Measurements from ENCODE around the gene PDSS2. TPM values are rescaled to one million over a fixed set of nuclear protein-coding genes. Genes with fewer than 3 reads are reported as not detected.

PDSS2 gene
- total RNA-seq, 2 donors from 2014 or later: 6.2 to 10.9 TPM

DNA sequence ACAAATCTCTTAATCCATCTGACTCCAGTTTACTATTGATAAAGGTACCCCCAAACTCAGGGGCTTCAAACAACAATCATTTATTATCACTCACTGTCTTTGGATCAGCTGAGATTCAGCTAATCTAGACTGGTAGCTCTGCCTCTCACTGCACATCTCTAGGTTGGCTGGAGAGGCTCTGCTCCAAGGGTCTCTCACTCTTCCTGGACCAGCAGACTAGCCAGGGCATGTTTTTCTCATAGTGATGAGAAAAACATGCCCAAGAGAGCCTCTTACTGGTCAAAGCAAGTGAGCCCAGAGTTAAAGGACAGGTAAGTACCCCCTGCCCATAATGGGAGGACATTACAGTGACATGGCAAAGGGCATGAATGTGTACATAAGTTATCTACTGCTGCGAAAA lies 228.9 kb downstream of the PDSS2 start:
- 50 to 70% methylated on average over 1 of the region's 1 CpG for WGBS, 2 donors

DNA sequence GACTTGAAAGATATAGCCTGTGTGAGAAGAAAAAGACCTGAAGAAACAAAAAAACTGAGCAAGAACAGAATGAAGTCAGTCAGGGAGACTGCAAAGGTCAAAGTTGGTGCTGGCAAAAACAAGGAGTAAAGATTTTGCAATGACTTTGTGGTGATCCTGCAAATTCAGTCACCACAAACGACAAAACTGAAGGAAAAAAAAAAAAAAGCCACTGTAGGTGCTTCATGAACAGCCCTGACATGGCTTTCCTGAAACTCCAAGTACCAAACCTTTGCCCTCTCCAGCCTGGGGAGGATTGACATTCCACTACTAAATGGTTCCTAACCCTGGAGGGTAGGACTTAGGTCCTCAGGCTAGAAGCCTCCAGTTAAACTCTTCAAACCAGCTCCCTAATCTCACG lies 229.3 kb downstream of the PDSS2 start:
- Histone ChIP-seq H3K4me3 (no peak overlapping the region), H3K36me3 (replicated peaks in 1 of 2; ENCODE audit: insufficient read depth in 1 of 2, low read depth in 2 of 2) (no peaks in the 10 kb centered on the region), H3K27ac (no peak overlapping the region), H3K4me1 (no peaks in the 10 kb centered on the region), H3K9me3 (no peaks in the 10 kb centered on the region), H3K27me3 (no peaks in the 10 kb centered on the region)
- WGBS, 2 donors: 94 to 97% methylated on average over 2 of the region's 2 CpGs
- intact Hi-C loops (cut with DNase I): no loop called here
- TF ChIP-seq POLR2A (IDR thresholded peaks at IDR 0.05) (no peak), CTCF (IDR thresholded peaks at IDR 0.05) (no peak)
- no peak for DNase-seq
- ATAC-seq: no peak

More for the DNA sequence above, 228.9 kb downstream of the PDSS2 start:
- H3K27ac ChIP-seq: no peak overlapping the region
- no peak overlapping the region for H3K4me3 ChIP-seq
- no peaks in the 10 kb centered on the region for H3K9me3 ChIP-seq
- ATAC-seq (no peak), DNase-seq (no peak)
- H3K4me1 ChIP-seq: no peaks in the 10 kb centered on the region
- no peaks in the 10 kb centered on the region for H3K36me3 ChIP-seq (replicated peaks in 1 of 2; ENCODE audit: insufficient read depth in 1 of 2, low read depth in 2 of 2)
- H3K27me3 ChIP-seq: no peaks in the 10 kb centered on the region
- intact Hi-C loops (cut with DNase I): no loop called here
- TF ChIP-seq CTCF (IDR thresholded peaks at IDR 0.05): no peak
- no peak for TF ChIP-seq POLR2A (IDR thresholded peaks at IDR 0.05)

DNA sequence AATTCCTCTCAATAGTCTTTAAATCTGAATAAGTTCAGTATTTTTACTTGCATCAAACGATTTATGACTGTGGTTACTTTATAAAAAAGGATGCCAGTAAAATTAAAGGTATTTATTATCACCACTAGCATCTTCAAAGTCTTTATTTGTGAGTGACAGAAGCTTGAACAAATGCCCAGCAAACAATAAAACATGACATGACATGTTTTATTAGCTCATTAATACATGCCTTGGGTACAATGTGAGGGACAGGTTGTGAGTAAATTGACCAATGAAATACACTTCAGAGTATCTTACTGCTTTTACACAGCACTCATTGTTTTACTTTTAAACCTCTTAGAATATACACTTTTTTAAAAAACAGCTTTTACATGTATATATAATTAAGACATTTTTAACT lies 230.6 kb downstream of the PDSS2 start:
- intact Hi-C loops (cut with DNase I): no loop called here
- Histone ChIP-seq H3K4me3 (no peak overlapping the region), H3K4me1 (no peaks in the 10 kb centered on the region), H3K27me3 (no peaks in the 10 kb centered on the region), H3K9me3 (no peaks in the 10 kb centered on the region), H3K27ac (no peak overlapping the region), H3K36me3 (replicated peaks in 1 of 2; ENCODE audit: insufficient read depth in 1 of 2, low read depth in 2 of 2) (no peaks in the 10 kb centered on the region)
- TF ChIP-seq CTCF (IDR thresholded peaks at IDR 0.05) (no peak), POLR2A (IDR thresholded peaks at IDR 0.05) (no peak)
- ATAC-seq: no peak
- WGBS, 2 donors: 77 to 87% methylated on average over 1 of the region's 1 CpG
- DNase-seq: no peak

DNA sequence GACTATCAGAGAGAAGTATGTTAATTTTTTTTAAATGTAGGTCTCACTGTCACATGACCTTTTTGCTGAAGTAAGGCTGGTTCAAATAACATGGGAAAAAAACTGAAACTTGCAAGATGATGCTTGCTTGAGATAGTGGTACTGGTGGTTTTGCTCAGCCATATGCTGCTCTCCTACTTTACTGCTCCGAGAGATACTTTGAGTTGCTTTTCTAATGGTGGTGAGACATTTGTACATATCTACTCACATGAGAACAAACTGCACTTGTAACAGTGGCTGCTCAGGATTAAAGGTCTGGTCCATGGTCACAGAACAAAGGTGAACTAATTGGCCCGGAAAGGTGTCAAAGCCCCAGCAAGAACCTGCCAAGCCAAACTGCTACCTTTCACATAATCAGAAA lies 237.8 kb downstream of the PDSS2 start:
- Histone ChIP-seq H3K36me3 (replicated peaks in 1 of 2; ENCODE audit: insufficient read depth in 1 of 2, low read depth in 2 of 2) (no peaks in the 10 kb centered on the region), H3K4me3 (no peak overlapping the region), H3K27me3 (no peaks in the 10 kb centered on the region), H3K9me3 (no peaks in the 10 kb centered on the region), H3K4me1 (no peaks in the 10 kb centered on the region), H3K27ac (no peak overlapping the region)
- intact Hi-C loops (cut with DNase I): no loop called here
- no peak for DNase-seq
- 72 to 76% methylated on average over 2 of the region's 2 CpGs for WGBS, 2 donors
- ATAC-seq: no peak
- TF ChIP-seq POLR2A (IDR thresholded peaks at IDR 0.05) (no peak), CTCF (IDR thresholded peaks at IDR 0.05) (no peak)

DNA sequence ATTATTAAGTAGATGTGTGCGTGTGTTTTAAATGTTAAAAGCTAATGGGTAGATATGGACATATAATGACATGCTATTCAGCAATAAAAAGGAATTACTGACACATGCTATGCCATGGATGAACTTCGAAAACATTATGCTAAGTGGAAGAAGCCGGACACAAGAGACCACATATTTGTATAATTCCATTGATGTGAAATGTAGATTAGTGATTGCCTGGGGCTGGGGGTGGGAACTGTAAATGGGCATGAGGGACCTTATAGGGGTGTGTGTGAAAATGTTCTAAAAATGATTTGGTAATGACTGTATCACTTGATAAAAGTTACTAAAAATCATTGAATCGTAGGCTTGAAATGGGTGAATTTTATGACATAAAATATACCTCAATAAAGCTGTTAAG lies 239.5 kb downstream of the PDSS2 start:
- TF ChIP-seq CTCF (IDR thresholded peaks at IDR 0.05): no peak
- TF ChIP-seq POLR2A (IDR thresholded peaks at IDR 0.05): no peak
- no peak for DNase-seq
- Histone ChIP-seq H3K36me3 (replicated peaks in 1 of 2; ENCODE audit: insufficient read depth in 1 of 2, low read depth in 2 of 2) (no peaks in the 10 kb centered on the region), H3K9me3 (no peaks in the 10 kb centered on the region), H3K4me1 (no peaks in the 10 kb centered on the region), H3K27me3 (no peaks in the 10 kb centered on the region), H3K4me3 (no peak overlapping the region), H3K27ac (no peak overlapping the region)
- no peak for ATAC-seq
- WGBS, 2 donors: 95 to 99% methylated on average over 4 of the region's 4 CpGs
- intact Hi-C loops (cut with DNase I): no loop called here

Measured in body of pancreas (tissue), 4 donors.